ENCODE measurements around the gene HYDIN.
"Not testable (repeated sequence)": the region's sequence is repeated elsewhere in the genome, so short reads cannot be mapped to it uniquely, and the experiment has no call there.

The HYDIN gene

DNA sequence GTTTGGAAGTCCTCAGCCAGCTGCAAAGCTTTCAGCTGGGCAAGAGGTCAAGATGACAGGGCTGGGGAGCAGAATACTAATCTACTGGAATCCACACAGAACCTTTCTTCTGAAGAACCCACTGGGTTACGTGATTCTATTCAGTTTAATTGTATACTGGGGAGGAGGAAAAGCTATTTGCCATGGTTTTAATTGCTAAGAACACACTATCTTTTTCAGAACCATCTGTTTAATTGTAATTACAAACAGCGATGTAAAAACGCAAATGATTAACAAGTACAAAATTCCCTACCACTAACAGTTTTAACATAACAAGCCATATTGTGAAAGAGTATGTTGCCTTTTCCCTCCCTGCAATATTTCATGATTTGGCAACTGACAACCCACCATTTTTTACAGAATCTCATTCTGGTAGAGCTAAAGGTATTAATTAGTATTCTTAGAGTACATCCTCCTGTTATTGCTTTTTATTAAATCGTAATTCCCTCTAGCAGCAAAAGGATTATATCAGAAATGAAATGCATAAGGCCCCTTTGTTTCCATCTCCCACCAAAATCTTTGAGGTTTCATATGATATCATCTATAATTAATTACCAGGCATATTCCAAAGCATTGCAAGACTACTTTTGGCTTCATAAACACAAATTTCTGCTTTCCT is 12.1 kb downstream of the HYDIN start:
- no peak for DNase-seq

DNA sequence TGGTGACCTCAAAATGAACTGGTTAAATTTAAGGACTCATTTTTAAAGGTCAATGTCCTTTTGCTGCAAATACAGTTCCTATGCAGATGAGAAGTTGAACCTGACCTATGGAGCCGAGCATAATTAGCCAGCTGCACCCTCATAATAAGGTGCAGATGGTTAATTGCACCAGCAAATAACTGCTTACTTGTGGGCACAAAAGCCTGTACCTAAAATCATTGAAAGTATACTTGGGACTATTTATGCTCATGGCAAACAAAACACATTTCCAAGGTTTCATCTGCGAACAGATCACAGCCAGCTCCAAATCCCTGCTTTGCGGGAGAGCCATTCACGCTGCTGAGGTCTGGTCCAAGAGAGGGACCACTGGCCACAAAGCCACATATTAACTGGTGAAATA is 13.0 kb downstream of the HYDIN start:
- no peak for DNase-seq

DNA sequence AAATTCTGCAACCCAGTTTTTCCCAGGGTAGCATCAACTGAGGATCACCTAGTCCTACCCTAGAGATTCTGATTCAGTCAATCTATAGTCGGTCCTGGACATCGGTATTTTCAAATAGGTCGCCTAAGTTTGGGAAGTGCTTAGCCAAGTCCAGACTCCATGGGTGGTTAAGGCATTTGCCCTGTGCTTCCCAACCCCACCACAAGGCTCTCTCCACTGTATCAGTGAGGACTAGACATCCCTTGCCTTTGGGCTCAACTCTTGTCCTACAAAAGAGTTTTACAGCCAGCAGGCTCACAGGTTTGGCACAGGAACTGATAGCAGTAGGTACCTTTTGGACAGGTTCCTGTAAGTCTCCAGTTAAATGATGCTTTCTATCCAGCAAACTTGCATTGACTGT is 13.8 kb downstream of the HYDIN start:
- no peak for DNase-seq

DNA sequence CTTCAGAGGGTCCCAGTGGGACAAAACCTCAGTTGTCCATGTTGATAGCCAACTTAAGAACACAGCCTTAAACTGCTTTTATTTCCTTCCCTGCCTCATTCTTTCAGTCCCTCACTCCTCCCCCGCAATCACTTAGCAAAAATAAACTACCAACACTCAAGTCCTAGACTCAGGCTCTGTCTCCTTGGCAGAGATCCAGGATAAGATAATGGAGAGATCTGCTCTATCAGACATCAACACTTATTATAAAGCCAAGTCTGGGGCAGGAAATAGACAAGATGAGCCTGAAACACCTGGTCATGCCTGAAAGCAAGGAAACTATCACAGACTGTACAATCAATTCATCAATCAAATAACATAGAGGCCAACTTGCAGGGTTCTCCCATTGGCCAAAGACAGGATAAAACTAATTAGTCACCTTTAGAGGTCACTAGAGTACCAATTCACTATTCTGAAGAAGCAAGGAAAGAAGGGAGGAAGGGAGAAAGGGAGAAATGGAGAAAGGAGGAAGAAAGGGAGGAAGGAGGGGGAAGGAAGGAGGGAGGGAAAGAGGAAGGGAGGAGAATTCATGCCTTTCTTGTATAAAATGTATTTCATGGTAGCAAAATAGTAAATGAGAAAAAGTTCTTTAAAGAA is 15.7 kb downstream of the HYDIN start:
- no peak for DNase-seq

DNA sequence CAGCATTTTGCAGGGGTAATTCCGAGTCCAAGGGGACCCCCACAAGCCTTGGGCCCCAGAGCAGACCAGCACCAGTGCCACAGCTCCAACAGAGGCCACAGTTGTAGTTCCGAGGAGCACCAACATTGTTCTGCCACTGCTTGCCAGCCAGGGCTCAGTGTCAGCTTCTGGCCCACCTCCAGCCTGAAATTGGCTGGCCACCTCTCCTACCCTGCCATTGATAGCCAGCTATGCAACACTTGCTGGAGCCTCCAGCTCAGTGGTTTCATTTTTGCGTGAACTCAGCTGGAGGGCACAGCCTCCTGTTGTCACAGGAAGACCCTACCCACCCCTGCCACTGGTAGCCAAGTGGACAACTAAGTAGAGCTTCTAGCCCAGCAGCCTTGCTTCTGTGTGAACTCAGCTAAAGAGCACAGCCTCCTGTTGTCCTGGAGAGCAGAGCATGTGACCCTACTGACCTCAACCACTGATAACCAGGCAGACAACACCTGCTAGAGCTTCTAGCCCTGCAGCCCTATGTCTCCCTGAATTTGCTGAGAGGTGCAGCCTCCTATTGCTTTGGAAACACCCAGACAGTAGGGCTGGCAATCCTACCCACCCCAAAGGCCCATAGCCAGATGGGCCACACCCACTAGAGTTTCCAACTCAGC is 24.9 kb downstream of the HYDIN start:
- no peak for DNase-seq

DNA sequence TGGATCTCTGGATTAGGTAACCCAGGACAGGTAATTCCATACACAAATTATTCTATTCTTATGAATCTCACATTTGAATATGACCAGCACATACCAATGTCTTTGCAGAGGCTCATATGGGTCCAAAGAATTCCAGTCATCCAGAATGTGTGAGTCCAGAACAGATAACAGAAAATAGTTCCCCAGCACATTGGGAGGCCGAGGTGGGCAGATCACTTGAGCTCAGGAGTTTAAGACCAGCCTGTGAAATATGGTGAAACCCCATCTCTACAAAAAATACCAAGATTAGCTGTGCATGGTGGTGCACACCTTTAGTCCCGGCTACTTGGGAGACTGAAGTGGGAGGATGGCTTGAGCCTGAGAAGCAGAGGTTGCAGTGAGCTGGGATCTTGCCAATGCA is 26.9 kb downstream of the HYDIN start:
- DNase-seq: no peak

DNA sequence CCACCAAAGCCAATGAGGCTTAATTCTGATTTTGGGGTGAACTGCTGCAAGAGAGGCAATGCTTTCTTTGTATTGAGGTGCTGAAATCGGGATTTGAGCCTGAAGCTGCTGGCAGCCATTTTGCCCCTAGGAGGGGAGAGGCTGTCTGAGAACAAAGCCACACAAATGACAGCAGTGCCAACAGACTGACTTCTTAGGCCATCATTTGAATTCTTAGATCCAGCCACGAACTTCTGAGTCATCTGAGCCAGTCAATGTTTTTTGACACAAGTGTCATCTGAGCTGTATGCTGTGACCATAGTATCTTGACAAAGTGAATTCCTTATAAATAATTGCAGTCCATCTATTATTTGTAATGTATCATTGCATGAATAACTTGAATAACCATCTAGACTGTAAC is 29.0 kb downstream of the HYDIN start:
- DNase-seq: no peak

DNA sequence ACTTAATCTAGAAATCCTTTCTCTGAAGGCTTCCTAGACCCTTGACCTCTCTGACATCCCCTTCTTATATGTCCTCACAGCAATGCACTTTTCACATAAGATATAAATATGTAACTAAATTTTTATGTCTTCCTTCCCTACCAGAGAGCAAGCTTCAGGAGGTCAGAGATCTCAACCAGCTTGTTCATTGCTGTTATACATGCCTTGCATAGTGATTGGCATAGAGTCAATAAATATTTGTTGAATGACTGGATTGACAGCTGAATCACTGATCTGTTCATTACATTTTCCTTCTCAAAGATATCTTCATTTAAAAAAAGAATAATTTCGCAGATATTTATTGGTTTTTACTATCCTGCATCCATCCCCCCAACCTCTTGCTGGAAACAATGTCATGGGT is 29.5 kb downstream of the HYDIN start:
- DNase-seq: no peak

DNA sequence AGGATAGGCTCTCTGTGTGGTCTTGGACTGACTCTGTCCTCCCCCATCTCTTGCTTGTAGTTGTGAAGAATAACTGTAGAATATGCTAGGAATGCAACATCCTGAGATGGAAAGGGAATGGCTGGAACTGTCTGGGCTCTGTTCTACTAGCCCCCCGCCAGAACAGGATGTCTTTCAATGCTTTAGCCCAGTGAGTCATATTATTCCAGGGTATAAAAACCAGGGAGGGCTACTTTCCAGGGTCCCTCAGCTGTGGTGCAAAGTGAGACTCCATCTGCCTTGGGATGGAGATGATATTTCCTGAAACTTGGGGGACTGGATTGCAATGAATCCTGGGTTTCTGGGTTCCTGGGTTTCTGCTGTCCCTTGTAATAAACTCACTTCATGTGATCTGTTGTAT is 32.1 kb downstream of the HYDIN start:
- no peak for DNase-seq

DNA sequence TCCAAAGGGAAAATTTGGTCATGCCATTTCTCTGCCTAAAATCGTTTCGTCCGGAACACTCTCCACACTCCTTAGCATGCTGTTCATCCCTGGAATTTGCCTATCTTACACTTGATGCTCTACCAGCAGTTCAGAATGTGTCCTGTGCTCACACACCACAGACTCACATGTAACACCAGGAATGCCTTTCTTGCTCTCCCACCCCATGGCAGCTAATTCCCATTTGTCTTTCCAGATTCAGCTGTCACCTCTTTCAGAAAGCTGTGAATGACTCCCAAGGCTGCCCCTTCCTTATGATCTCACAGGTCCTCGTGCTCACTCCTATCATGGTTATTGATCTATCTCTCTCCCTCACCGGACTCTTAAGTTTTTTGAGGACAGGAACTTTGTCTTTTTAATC is 38.1 kb downstream of the HYDIN start:
- DNase-seq: no peak

DNA sequence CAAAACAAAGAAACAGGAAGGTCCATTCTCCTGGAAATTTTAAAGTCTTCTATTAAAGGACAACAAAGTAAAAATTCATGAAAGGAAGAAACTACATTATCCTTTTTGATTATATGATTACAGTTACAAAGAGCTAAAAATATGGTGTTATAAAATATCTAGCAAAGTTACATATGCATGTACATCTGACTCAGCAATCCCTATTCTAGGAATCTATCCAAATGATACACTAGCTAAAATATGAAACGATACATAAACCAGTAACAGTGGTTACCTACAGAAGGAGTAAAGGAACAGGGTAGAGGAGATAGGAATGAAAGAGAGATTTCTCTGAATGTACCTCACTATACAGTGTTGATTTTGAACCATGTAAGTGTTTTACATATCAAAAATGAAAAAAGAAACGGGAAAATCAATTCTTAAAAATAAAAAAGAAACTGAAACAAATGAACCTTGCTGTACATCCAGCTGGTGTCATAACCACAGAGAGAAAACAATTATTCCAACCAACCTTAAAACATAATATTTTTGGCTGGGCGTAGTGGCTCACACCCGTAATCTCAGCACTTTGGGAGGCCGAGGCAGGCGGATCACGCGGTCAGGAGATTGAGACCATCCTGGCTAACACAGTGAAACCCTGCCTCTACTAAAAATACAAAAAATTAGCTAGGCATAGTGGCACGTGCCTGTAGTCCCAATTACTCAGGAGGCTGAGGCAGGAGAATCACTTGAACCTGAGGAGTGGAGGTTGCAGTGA is 41.4 kb downstream of the HYDIN start:
- no peak for DNase-seq

DNA sequence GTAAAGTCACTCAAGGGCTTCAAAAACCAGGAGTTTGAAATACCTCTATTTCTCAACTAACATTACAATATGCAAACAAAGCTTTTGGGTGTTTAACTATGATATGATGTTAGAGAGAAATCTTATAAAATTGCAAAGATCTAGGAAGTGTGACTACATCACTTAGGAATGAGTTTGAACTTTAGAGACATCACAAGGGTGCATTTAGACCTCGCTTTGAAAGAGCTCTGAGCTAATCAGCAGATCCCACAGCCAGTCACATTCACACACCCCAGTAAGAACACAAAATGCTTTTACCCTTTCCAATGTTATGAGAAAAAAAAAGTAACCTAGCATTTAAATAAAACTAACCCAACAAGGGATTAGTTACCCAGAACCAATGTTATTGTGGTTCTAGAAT is 45.2 kb downstream of the HYDIN start:
- no peak for DNase-seq

DNA sequence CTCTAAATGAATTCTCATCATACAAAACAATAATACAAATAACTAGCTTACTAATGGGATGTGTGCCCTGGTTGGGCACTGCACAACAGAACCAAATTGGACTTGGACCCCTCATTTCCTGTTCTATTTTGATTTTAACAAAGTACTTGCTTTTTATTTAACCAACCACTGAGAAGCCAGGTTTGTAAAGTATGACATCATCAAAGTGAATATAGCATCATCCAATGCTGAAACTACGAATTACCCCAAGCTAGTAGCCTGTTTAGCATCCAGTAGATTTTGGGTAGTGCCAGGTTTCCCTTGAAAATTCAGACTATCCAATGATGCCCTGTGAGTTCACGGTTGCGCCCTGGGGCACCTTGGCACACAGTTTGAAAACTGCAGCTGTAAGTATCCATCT is 51.0 kb downstream of the HYDIN start:
- no peak for DNase-seq

DNA sequence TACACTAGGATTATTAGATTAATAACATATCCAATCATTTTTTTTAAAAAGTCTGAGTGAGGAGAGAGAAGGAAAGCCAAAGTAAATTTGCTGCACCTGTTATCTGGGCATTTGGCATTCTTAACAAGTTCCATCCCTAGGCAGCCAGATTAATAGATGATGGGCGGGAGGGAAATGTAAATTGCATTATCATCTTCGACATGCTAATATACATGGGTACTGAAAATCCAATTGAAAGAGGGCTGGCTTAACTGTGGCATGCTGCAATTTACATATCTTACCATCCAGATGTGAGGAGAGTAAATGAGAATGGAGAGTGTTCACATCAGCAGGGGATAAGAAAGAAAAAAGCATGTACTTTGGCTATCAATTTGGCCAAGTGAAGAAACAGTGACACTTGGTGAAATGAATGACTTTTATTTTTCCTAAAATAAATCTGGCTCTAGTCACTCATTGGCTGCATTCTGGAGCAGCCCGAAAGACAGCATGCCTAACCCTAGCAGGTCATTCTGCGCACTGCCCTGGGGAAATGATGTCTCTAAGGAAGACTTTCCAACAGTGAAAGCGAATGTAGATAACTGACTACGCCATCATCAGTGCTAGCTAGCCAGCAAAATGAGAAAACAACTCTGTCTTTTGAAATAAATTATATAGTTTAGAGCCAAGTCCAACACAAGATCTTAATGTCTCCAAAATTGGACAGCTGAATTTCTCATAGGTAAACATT is 57.9 kb downstream of the HYDIN start:
- DNase-seq: no peak

DNA sequence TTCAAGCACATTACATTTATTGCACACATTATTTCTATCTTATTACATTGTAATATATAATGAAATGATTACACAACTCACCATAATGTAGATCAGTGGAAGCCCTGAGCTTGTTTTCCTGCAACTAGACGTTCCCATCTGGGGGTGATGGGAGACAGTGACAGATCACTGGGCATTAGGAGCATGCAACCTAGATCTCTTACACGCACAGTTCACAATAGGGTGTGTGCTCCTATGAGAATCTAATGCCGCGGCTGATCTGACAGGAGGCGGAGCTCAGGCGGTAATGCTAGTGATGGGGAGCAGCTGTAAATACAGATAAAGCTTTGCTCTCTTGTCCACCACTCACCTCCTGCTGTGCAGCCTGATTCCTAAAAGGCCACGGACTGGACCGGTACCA is 69.5 kb downstream of the HYDIN start:
- not testable (repeated sequence) for DNase-seq

DNA sequence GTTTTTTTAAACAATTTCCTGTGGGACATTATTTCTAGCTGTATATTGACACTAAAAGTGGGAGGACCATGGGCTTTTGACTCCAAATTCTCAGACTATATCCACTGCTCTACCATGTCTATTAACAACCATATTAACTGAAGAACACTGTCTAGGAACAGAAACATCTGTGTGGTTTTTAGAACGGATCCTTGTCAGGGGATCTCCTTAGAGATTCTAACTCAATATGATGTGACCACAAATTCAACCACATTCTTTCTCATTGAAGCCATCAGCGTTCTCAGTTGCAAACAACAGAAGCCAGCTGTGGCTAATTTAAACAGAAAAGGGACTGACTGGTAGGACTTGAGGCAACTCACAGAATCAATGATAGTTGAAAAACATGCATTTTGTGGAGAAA is 73.2 kb downstream of the HYDIN start:
- not testable (repeated sequence) for DNase-seq

DNA sequence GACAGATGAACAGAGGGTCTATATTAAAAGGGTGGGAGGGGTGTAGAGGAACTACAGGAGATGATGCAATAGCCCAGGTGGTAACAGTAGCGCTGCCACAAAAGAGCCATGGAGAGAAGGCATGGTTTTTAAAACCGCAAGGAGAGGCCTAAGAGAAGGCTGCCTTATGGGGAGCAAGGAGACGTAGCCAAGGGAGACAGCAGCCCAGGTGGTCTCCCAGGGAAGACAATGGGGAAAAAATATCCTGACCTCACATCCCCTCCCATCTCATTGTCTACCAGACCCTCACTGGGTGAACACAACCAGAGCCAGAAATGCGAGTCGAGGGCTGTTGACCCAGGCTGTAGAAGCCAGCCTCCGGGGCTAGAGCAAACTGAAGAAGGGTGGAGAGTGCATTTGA is 77.2 kb downstream of the HYDIN start:
- DNase-seq: not testable (repeated sequence)

DNA sequence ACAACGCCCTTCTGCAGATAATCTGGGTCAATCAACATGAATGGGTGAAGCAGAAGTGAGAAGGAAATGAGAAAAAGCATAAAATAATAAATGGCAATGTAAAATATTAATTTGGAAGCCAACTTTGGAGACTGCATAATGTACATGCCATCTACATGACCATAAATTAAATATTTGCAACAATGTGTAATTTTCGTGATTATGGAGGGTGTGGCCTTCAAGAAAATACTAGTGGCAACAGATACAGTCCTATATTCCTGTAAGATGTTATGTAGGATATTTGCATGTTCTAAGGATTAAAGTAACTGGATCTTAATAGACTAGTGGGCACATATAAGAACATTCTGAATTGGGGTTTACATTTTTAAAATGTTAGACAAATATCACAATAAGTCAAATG is 78.9 kb downstream of the HYDIN start:
- DNase-seq: not testable (repeated sequence)

DNA sequence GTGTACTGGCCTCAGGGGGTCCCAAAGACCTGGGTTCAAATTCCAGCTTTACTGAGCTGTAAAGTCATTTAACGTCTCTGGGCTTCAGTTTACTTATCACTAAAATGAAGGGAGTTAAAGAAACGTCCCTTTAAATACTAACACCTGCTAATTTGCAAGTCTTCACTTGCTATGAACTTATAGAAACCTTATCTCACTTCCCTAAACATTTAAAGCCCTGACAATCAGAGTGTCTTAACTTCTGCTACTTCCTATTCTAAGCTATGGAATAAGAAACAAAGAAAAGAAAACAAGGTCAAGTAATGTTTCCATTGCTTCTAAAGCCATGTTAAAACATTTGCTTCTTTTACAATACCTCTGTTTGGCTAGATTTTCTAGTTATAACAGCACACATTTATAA is 87.3 kb downstream of the HYDIN start:
- DNase-seq: not testable (repeated sequence)

DNA sequence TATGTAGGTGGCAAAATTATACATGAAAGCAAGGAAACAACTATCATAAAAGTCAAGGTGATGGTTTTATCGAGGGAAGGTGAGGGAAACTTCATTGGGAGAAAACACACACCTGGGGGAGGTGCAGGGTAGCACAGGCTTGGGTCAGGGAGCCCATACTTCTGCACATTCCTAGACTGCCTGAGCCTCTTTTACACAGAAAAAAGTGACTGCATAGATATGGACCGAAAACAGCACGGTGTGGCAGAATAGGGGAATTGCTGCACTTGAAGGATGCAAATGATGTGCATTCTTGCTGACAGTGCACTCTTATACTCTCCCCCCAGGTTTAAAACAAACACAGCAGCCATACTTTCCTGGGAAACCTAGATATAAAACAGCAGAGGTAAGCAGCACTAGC is 120.0 kb downstream of the HYDIN start:
- not testable (repeated sequence) for DNase-seq

DNA sequence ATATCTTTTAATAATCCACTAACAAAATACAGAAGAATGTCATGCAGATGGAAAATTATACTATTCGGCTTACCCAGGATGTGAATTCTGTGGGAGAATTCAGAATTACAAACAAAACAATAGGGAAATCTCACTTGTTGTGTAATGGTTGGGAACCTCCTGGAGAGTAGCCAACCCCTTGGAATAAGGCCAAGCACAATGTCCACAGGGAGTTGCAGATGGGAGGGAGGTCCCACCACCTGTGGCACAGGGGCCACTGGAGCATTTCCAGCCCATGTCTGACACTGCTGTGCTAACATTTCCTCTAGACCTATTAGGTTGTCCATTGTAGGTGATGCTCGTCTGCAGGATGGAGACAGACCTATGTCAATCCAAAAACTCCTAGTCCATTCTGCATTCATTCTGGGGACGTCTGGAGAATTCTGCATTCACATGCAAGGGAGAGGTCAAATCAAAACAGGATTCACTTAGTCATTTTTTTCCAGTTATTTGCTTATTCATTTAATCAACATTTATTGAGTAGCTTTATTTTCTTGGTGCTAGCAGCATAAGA is 120.8 kb downstream of the HYDIN start:
- not testable (repeated sequence) for DNase-seq

DNA sequence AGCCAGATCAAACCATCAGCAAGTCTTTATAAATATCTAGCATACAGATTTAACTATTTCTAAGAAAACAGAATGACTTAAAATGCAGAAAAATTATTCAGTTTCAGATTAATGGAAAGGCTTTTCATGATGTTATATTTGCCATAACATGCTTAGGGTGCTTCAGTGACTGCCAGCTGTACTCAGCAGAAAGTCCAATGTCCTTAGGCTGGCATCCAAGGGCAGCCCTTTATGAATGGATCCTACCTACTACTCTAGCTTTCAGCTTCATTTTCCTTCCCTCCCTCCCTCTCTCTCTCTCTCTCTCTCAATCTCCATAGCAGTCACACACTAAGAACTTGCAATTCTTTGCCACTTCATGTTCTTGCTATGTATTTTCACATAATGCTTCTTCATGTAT is 124.6 kb downstream of the HYDIN start:
- DNase-seq: not testable (repeated sequence)

DNA sequence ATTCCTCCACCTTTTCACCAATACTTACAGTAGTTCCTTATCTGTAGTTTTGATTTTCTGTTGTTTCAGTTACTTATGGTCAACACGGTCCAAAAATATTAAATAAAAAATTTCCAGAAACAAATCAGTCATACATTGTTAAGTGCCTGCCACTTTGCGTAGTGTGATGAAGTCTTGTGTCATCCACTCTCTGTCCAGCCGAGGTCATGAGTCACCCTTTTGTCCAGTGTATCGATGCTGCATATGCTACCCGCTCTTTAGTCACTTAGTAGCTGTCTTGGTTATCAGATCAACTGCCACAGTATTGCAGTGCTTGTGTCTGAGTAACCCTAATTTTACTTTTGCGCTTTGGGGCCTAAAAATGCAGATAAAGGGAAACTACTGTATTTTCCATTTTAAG is 146.9 kb downstream of the HYDIN start:
- not testable (repeated sequence) for DNase-seq

Measured in GOT3 (cell line).